ENCODE data around the gene KIF4A. TPM values are rescaled to one million over a fixed set of nuclear protein-coding genes. Genes with fewer than 3 reads are reported as not detected.

KIF4A gene
- total and polyA plus RNA-seq, 2 of the 13 experiments (the other 11 are each of a cell fraction or from before 2014, with no cell fraction given): 9.4 to 28.2 TPM

- Histone ChIP-seq H3K4me2 (ENCODE audit: low read depth, low read length) (peak overlapping the region; percentile 73), H3K27me3 (ENCODE audit: control insufficient read depth in 1 of 2, insufficient read depth in 2 of 2, low read length in 2 of 2) (no peaks in the 10 kb centered on the region; a peak in 1 of 5 replicates), H2AFZ (ENCODE audit: low read length) (no peak overlapping the region), H3K79me2 (ENCODE audit: insufficient read depth, low read length) (peaks cover 10% of the 10 kb centered on the region), H3K4me3 (replicated peaks in 1 of 3; ENCODE audit: insufficient read depth in 1 of 3, low read depth in 2 of 3, low read length in 3 of 3) (peak overlapping the region in 2 of 3 experiments; percentile 67 to 78; a peak in 5 of 6 replicates), H3K9ac (ENCODE audit: insufficient read depth, low read depth, low read length) (0 out of 2 replicates have a peak overlapping the region, but pooled peaks have one; percentile 15), H3K36me3 (replicated peaks in 1 of 2; ENCODE audit: control insufficient read depth in 1 of 2, insufficient read depth in 2 of 2, low read length in 2 of 2) (no peaks in the 10 kb centered on the region), H3K4me1 (ENCODE audit: insufficient read depth, low read length) (peaks cover 24% of the 10 kb centered on the region), H3K27ac (ENCODE audit: extremely low read length, insufficient read depth, low read length) (no peak overlapping the region), H3K9me3 (ENCODE audit: low read length) (no peaks in the 10 kb centered on the region), H4K20me1 (ENCODE audit: insufficient read depth, low read length) (no peaks in the 10 kb centered on the region)
- in situ Hi-C loops (cut with HindIII; ENCODE audit: extremely low pct_ligation_motif_present, low pct_unique_long_range_greater_than_20kb) (loop anchor here (10.0 kb wide), 1 partner anchor 209 kb away; no protein-coding TSS in a partner anchor), intact Hi-C loops (cut with micrococcal nuclease; ENCODE audit: unreplicated experiment) (no loop called here)
- DNase-seq (ENCODE audit: low spot score): no peak
- no peak for FAIRE-seq
- WGBS (ENCODE audit: low lambda C conversion rate): 66% methylated on average over 2 of the region's 2 CpGs
- no TSS peak for BruUV-seq (replicated peaks)
- no peak for ATAC-seq
- ChIA-PET POLR2A (no interaction called here), CTCF (ENCODE audit: low intra/inter-chr PET ratio, low total read pairs) (no interaction called here)
- TF ChIP-seq RNF2 (conservative IDR thresholded peaks at IDR 0.05; ENCODE audit: low read depth) (no peak), MEIS1 (CRISPR knock-in tag; IDR thresholded peaks at IDR 0.05; ENCODE audit: borderline replicate concordance) (no peak), CHD4 (IDR thresholded peaks at IDR 0.05; ENCODE audit: borderline replicate concordance, low read length) (no peak), SMARCC2 (IDR thresholded peaks at IDR 0.05) (no peak), KLF6 (CRISPR knock-in tag; IDR thresholded peaks at IDR 0.05) (no peak), HMGXB3 (CRISPR knock-in tag; IDR thresholded peaks at IDR 0.05; ENCODE audit: borderline replicate concordance) (no peak), TBL1XR1 (IDR thresholded peaks at IDR 0.05; ENCODE audit: borderline replicate concordance, low read length, partially characterized antibody) (no peak), ZNF879 (CRISPR knock-in tag; IDR thresholded peaks at IDR 0.05) (no peak), AGO2 (optimal IDR thresholded peaks at IDR 0.05; ENCODE audit: low read depth, low read length) (no peak), ZNF674 (CRISPR knock-in tag; IDR thresholded peaks at IDR 0.05; ENCODE audit: low read depth) (no peak), ZNF569 (CRISPR knock-in tag; IDR thresholded peaks at IDR 0.05; ENCODE audit: borderline replicate concordance) (no peak), ELF1 (CRISPR knock-in tag; IDR thresholded peaks at IDR 0.05) (no peak), ZBTB25 (CRISPR knock-in tag; IDR thresholded peaks at IDR 0.05) (no peak), SALL1 (CRISPR knock-in tag; IDR thresholded peaks at IDR 0.05) (no peak), ZNF296 (CRISPR knock-in tag; conservative IDR thresholded peaks at IDR 0.05) (no peak), TOPORS (CRISPR knock-in tag; IDR thresholded peaks at IDR 0.05) (no peak), KDM5A (IDR thresholded peaks at IDR 0.05; ENCODE audit: borderline replicate concordance, low read length) (no peak)
Observed at GRCh38 chrX:70456256-70456655, 166.4 kb downstream of the KIF4A start.

Measured in HepG2 (cell line).